NB4 (cell line): Measurements from ENCODE around the gene C2CD5.

Source experiments
- DNase-seq: peaks from one replicate; pipeline ENCODE4 v3.0.0; 2010; ENCODE audit warnings: low read depth
- H3K4me3 ChIP-seq: one replicate; pipeline ENCODE4 v1.5.1; 2011; ENCODE audit warnings: mild to moderate bottlenecking, low read depth, low read length, moderate library complexity
- MYC ChIP-seq: IDR thresholded peaks from 2 replicates; pipeline ENCODE4 v1.6.1; 2011; ENCODE audit warnings: low read depth, low read length
- POLR2A ChIP-seq: IDR thresholded peaks from 2 replicates; pipeline ENCODE4 v1.6.1; 2011; ENCODE audit warnings: mild to moderate bottlenecking; ENCODE audit not compliant: insufficient read length; ENCODE audit errors: extremely low read depth
- TF ChIP-seq, protein P1 (sequence below): IDR thresholded peaks from one replicate; pipeline ENCODE4 v1.5.1; 2012; ENCODE audit warnings: low read depth, low read length
- TF ChIP-seq, protein P2 (sequence below): IDR thresholded peaks from 2 replicates; pipeline ENCODE4 v1.6.1; 2011; ENCODE audit warnings: low read depth, low read length

C2CD5 gene

DNA sequence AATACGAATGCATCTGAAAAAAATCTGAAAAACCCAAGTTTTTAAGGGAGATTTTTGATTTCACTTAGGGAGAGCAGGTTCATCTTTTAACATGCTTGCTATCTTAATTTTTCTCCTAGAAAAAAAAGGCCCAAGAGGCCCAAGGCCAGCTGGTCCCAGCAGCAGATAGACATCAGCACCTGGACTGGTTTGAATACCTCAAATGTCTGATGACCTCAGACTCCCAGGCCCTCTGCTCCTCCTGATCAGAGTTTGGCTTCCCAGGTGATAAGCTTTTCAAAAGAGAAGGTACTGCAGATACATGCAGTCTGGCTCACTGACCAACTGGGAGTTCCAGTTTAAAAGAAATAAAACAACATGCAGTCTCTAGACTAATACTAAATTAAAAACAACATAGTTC is 82.6 kb downstream of the C2CD5 start:
- no peak for DNase-seq
- no peak overlapping the region for H3K4me3 ChIP-seq
- TF ChIP-seq POLR2A: no peak
- no peak for TF ChIP-seq MYC
- TF ChIP-seq, protein P1, sequence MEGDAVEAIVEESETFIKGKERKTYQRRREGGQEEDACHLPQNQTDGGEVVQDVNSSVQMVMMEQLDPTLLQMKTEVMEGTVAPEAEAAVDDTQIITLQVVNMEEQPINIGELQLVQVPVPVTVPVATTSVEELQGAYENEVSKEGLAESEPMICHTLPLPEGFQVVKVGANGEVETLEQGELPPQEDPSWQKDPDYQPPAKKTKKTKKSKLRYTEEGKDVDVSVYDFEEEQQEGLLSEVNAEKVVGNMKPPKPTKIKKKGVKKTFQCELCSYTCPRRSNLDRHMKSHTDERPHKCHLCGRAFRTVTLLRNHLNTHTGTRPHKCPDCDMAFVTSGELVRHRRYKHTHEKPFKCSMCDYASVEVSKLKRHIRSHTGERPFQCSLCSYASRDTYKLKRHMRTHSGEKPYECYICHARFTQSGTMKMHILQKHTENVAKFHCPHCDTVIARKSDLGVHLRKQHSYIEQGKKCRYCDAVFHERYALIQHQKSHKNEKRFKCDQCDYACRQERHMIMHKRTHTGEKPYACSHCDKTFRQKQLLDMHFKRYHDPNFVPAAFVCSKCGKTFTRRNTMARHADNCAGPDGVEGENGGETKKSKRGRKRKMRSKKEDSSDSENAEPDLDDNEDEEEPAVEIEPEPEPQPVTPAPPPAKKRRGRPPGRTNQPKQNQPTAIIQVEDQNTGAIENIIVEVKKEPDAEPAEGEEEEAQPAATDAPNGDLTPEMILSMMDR: no peak
- TF ChIP-seq, protein P2, sequence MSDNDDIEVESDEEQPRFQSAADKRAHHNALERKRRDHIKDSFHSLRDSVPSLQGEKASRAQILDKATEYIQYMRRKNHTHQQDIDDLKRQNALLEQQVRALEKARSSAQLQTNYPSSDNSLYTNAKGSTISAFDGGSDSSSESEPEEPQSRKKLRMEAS: no peak

DNA sequence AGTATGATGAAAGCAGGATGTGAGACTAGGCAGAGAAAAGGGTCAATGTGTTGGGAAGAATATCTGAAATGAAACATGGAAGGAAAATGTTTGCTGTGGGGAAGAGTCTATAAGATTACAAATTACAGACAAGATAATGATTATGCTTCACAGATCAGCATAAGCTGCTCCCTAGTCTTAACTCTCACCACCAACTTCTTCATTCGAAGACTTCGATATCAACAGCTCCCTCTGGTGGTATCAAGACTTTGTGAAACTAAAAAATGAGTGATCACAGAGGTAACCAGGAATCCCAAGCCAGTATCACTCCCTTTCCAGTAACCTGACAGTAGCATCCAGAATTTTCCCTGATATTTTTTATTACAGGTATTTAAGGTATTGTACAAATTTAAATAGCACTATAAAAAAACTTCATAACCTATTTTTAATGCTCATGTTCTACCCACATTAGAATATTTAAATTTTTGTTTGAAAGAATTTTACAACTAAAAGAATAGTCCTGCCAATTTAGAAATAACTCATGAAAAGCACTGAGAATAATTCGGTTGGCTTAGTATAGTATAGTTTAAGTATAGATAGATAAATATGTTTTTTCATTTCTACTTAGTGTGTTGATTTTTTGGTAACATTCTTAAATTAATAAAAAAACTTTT is 84.4 kb downstream of the C2CD5 start:
- DNase-seq: peak; percentile 76
- TF ChIP-seq, protein P1: peak; percentile 90
- no peak for TF ChIP-seq POLR2A
- H3K4me3 ChIP-seq: no peak overlapping the region

DNA sequence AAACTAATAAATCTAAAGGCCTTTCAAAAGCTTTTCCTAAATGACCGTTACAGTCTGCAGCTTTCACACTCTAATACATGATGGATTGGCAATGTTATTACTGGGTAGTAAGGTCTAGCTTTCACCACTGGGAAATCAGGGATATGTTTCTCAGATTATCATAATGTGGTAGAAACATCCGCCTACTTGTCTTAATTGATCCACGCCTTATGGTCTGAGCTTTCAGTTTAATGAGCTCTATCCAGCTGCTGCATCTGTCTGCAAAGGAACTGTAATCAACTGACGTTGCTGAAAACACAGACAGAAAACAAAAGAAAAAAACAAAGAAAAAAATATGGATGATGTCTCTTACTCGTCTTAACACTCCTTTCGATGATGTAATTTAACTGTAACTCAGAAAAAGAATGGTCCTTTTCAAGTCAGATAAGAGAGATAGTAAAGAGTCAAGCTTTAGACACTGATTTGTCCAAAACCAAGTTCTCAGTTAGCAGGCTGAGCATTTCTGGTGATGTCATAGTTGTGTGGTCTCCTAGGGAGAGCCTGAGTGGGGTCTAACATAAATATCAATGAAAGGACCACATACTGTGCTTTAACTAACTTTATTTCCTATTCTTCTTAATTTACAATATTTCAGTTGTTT is 85.9 kb downstream of the C2CD5 start:
- DNase-seq: no peak
- no peak overlapping the region for H3K4me3 ChIP-seq
- no peak for TF ChIP-seq POLR2A
- TF ChIP-seq, protein P1: no peak
- TF ChIP-seq MYC: no peak
- TF ChIP-seq, protein P2: no peak

DNA sequence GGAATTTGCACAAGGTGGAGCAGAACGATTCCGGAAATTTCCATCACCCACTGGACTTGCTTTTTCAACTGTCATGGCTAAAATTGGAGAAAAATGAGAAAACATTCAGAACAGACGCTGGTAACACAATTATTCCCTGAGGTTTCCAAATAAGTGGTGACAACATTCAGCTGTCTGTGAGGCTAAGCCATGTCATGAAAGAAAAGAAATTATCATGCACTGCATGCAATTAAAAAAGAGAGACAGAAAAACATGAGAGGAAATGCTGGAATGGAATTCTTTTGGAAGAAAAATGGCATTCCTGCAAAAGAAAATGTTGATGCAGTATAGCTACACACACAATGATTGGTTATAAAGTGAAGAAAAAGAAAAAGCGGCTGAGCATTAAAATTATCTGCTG is 87.3 kb downstream of the C2CD5 start:
- TF ChIP-seq, protein P2: no peak
- TF ChIP-seq MYC: no peak
- no peak for TF ChIP-seq POLR2A
- TF ChIP-seq, protein P1: no peak
- DNase-seq: no peak
- H3K4me3 ChIP-seq: no peak overlapping the region

DNA sequence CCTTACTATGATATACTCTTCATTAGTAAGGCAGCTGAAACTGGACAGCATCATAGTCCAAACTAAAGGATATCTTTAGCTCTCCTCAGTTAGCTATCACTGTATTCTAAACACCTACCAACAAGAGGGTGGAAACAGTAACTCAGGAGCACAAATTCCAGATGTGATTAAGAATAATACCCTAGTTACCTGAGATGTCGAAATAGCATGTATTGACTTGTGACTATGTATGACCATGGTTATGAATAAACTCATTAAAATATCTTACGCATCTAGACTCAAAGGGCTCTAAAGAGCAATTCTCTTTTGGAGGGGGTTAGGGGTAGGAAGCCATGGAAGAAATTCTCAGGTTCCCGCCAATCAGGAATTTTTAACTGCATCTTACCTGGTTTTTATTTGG is 90.8 kb downstream of the C2CD5 start:
- no peak overlapping the region for H3K4me3 ChIP-seq
- DNase-seq: no peak
- no peak for TF ChIP-seq MYC
- TF ChIP-seq, protein P1: no peak
- TF ChIP-seq POLR2A: no peak
- TF ChIP-seq, protein P2: no peak
